ENCODE results near the gene ATP9A.

Gene ATP9A

DNA sequence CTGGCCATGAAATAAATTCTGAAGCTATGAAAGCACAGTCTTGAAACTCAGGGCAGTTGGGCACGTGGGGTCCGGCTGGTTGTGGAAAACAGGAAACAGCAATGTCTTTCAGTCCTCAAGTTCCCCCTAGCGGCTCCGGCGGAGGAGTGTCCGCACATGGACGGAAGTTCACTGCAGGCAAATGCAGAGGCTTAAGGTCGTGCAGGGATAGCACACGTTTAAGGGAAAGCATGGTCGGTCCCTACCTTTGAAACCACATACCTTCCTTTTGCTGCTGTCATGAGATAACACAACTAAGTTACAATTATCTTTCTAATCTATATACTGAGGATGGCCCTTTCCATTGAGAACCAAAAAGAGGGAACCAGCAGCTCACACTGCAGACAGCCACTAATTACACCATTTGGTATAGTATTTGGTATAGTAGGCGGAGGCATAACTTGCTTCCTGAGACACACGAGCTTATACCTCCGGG lies 173.1 kb downstream of the ATP9A start:
- DNase-seq, result peak; percentile 63

- no peak for DNase-seq
Measured at GRCh38 chr20:51594236-51595057, 173.7 kb downstream of the ATP9A start.

- DNase-seq, result no peak
Measured at GRCh38 chr20:51593584-51593983, 174.6 kb downstream of the ATP9A start.

- DNase-seq, result no peak
Measured at GRCh38 chr20:51592564-51592963, 175.6 kb downstream of the ATP9A start.

DNA sequence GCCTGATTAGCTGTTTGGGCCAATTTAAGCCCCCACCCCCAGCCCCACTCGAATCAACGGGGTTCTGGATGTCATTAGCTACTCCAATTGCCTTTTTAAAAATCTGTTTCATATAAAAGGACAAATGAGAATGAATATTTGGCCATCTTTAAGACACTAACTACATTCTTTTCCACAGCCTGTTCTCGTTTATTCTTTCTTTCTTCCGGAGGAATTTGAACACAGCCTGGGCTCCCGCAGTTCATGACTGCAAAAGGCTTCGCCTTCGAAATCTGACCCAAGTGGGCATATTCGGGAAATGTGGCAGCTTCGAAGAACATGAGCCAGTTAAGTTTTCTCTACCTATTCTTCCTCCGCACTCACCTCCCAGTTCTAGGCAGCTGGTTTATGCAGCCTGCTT lies 176.3 kb downstream of the ATP9A start:
- no peak for DNase-seq

- DNase-seq, result no peak
Measured at GRCh38 chr20:51588762-51589161, 179.4 kb downstream of the ATP9A start.

GRCh38 chr20:51587145-51587544 lies 181.0 kb downstream of the ATP9A start:
- no peak for DNase-seq

- DNase-seq, result no peak
Measured at GRCh38 chr20:51586005-51586440, 182.2 kb downstream of the ATP9A start.

DNA sequence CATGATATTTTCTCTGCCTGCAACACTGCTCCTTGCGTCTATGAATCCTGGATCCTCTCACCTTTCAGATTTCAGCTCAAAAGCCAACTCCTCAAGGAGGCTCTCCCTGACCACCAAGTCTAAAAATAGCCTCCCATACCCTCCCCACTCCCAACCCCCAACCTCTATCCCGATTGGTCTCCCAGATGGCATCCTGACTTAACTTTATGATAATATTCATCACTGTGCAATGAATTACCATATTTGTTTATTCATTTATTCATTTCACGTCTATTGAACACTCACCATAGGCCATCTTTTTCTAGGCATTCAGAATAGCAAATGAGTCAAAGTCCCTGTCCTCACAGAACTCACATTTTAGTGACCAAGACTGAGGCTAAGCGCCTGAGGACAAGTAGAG lies 183.0 kb downstream of the ATP9A start:
- DNase-seq, result no peak

DNA sequence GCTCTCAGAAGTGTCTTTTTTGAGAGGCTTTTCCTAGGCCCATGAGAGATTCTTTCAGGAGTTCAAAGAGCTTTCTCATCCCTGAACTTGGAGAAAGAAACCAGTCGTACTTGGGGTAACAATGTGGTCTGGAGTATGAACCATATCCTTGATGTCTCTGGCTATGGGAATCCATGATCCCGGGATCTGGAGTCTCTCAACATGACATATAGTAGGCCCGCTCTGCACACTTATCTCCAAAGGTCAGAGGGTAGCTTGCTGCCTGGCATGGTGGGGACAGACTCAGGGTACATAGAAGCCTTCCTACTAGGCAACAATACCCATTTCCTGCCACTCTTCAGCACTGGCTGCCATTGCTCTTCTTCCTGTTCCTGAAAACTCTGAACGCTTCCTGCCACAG lies 183.5 kb downstream of the ATP9A start:
- no peak for DNase-seq

- no peak for DNase-seq
Measured at GRCh38 chr20:51584116-51584515, 184.1 kb downstream of the ATP9A start.

DNA sequence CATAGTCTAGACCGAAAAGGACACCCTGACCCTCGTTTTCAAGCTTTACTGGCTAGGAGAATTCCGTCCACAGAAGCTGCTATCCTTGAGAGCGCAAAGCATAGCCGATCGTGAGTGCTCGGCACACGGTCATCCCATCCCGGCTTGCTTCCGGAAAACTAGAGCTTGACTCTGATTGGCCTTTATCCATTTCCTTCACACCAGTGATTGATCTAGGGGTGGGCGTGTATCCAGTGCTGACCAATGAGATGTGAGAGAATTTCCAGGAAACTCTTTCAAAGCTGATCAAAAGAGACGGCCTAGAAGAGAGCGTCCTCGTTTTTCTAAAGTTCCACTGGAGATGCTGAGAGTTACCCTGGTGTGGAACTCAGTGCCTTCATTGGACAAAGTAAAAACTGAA lies 184.7 kb downstream of the ATP9A start:
- no peak for DNase-seq

DNA sequence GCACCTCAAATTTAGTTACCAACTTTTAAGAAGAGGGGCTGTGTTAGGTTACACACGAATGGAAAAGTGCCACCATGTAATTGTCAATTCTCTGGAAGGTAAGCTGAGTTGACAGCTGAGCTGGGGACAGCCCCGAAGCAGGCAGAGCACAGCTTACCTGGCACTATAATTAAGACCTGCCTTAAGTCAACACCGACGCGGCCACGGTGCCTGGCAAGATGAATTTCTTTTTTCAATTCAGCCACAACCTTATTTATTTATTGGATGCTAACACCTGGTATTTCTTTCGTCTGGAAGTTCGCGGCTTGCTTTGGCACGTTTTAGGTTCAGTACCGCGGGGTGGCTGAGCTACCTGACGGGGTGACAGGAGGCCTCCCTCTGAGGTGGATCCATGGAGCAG lies 185.1 kb downstream of the ATP9A start:
- DNase-seq, result no peak

- no peak for DNase-seq
Measured at GRCh38 chr20:51581571-51581970, 186.6 kb downstream of the ATP9A start.

GRCh38 chr20:51579137-51579536 lies 189.1 kb downstream of the ATP9A start:
- DNase-seq, result no peak

DNA sequence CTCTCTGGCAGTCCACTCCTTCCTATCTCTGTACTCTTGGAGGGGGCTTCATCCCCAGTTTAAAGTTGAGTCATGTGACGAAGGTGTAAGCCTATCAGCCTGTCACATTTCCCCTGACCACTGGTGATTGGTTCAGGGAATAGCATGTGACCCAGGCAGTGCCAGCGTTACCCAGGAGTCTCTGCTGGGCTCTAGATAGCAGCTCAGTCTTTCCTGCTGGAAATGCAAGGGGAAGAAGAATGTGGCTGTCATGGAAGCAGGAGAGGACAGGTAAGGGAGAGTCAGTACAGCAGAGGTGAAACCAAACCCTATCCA lies 190.1 kb downstream of the ATP9A start:
- no peak for DNase-seq

DNA sequence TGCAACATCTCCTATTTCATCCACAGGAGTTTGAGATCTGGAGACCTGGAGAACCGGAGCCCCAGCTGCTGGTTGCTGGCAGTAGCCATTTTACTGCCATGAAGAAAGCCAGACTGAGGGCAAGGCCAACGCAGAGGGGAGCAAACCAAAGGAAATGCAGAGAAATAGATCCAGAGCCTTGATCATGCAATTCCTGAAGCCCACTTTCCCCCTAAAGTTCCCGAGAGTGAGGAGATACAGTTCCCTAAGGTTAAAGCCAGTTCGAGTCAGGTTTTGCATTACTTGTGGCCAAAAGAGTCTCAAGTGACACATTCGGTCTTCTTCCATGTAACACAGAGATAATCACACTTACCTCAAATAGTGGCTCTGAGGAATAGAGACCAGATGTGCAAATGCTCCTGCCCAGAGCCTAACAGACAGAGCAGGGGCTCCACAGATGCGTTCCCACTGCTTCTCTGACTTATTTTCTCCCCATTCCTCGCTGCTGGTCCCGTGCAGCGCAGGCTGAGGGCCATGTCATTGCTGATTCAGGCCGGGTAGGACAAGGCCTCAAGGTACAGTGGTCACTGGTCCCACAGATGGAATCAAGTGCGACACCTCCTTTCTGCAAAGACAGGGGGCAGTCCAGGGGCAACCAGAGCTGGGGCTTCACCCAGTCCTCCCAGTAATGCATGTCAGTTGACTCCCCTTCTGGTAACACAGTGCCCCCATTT lies 190.6 kb downstream of the ATP9A start:
- DNase-seq, result no peak

GRCh38 chr20:51575486-51575885 lies 192.7 kb downstream of the ATP9A start:
- DNase-seq, result no peak

DNA sequence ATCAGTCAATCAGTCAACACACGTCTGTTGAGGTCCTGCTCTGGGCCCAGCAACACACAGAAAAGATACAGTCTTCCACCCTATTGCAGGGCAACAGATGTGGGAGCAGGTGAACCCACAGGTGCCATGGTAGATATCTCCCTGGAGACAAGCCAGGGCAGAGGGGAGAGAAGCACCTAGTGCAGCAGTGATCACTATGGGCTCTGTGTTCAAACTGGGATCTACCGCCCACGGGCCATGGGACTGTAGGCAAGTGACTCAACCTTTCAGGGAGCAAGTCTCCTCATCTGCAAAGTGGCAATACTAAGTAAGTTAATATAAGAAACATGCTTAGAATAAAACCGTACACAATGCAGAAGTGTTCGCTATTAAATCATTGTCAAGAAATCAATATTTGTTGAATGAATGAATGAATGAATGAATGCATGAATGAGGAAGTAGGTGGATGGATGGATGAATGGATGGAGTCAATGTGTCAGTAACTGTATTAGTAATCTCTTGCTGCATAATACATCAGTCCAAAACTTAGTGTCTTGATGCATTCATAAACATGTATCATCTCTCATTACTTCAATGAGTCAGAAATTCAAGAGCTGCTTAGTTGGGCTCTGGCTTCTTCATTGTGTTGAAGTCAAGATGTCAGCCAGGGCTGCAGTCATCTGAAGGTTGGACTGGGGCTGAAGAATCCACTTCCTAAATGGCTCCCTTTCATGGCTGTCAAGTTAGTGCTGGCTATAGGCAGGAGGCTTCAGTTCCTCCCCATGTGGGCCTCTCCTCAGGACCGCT lies 193.7 kb downstream of the ATP9A start:
- no peak for DNase-seq

GRCh38 chr20:51573576-51574243 lies 194.5 kb downstream of the ATP9A start:
- DNase-seq, result no peak

GRCh38 chr20:51571460-51571794 lies 196.8 kb downstream of the ATP9A start:
- no peak for DNase-seq

GRCh38 chr20:51570739-51571459 lies 197.3 kb downstream of the ATP9A start:
- DNase-seq, result no peak

All from activated effector memory CD4-positive, alpha-beta T cell treated with Interleukin-2 at 50 U/mL for 16 hours (primary cell).